GM12872 (cell line): ENCODE measurements around the gene KDM3A.

Source experiments
- TF ChIP-seq, protein P1 (sequence below): IDR thresholded peaks from 3 replicates; pipeline ENCODE4 v1.5.1; 2011; ENCODE audit warnings: low read depth, mild to moderate bottlenecking, low read length, moderate library complexity; ENCODE audit not compliant: insufficient read depth

Gene KDM3A

DNA sequence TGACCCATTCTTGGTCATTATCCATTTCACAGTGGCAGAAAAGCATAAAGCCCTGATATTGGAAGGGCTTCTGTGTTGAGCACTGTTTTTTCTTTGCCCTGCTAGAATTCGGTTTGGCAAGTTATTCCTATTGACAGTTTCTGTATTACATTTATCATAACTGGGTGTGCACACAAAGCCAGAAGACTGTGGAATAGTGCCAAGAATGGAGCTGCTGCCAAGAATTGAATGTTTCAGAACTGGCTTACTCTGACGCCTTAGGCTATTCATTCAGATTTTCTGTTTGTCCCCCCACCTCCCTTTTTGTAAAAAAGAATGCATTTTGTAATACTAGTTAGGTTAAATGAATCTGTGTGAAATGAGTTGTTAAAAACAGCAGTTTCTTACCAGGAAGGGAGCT lies 12.7 kb downstream of the KDM3A start:
- TF ChIP-seq, protein P1, sequence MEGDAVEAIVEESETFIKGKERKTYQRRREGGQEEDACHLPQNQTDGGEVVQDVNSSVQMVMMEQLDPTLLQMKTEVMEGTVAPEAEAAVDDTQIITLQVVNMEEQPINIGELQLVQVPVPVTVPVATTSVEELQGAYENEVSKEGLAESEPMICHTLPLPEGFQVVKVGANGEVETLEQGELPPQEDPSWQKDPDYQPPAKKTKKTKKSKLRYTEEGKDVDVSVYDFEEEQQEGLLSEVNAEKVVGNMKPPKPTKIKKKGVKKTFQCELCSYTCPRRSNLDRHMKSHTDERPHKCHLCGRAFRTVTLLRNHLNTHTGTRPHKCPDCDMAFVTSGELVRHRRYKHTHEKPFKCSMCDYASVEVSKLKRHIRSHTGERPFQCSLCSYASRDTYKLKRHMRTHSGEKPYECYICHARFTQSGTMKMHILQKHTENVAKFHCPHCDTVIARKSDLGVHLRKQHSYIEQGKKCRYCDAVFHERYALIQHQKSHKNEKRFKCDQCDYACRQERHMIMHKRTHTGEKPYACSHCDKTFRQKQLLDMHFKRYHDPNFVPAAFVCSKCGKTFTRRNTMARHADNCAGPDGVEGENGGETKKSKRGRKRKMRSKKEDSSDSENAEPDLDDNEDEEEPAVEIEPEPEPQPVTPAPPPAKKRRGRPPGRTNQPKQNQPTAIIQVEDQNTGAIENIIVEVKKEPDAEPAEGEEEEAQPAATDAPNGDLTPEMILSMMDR: no peak

DNA sequence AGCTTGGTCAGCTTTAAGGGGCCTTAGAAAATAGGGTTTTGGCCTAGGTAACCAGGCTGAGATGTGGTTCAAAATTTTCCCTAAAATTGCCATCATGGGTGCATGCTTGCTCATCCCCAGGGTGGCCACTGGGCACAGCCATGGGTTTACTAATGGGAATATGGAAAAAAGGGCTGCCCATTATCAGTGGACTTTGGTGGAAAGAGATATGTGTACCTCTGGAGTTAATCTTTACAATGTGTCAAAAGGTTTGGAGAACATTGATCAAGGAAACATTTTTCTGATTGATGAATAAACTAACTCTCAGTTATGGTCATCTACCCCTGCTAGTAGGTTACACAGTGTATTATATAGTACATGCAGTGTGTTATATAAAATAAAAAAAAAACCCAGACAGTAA lies 13.1 kb downstream of the KDM3A start:
- TF ChIP-seq, protein P1: no peak

DNA sequence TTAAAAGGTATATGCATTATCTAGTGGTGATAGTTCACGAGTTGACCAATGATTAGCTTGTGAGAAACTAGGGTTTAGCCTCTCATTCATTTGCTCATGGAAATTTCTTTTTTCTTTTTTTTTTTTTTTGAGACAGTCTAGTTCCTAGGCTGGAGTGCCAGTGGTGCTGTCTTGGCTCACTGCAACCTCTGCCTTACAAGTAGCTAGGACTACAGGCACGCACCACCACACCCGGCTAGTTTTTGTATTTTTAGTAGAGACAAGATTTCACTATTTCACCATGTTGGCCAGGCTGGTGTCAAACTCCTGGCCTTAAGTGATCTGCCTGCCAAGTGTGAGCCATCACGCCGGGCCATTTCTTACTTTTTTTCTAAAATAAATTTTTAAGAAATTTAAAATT lies 14.0 kb downstream of the KDM3A start:
- TF ChIP-seq, protein P1: no peak

DNA sequence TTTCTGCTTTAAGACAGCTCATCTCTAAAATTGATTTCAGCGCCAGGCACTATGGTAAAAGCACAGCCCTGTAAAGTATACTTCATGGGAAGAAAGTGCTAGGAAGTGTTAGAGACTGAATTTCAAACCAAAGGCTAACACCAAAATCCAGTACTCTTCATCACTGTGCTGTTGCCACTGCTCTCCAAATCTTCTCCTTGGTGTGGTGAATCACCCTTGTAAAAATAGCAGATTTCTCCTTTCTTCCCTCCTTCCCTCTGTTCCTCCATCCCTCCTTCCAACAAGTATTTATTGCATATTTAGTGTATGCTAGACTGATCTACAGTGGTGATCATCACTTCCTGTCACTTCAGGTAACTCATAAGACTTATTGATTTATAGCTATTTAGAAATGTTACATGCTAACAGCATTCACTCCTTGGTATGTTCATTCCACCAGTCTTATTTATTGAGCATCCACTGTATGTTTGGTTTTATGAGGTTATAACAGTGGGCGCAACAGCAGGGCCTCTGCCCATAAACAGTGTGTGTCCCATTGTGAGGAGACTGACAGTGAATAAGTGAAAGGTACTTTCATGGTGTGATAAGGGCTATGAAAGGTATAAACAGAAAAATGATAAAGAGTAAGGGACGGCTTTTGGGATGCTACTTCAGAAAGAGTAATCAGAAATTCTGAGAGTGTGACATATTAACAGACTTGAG lies 20.0 kb downstream of the KDM3A start:
- TF ChIP-seq, protein P1: no peak

DNA sequence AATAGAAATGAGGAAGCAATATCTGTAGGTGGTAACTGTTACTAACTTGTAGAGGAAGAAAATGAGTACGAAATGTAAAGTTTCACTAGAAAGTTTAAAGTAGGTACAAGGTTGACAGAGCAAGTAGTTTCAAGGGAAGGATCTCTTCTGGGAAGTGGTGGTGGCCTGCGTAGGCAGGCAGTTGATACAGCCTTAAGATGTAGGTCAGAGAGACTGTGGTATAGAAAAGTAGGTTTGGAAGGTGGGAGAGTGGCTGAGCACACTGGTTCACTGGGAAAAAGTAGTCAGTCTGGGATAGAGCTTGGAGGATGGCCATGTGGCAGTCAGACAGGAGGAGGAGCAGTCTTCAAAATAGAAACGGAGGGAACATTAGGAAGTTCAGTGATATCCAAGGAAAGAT lies 23.5 kb downstream of the KDM3A start:
- TF ChIP-seq, protein P1: no peak

DNA sequence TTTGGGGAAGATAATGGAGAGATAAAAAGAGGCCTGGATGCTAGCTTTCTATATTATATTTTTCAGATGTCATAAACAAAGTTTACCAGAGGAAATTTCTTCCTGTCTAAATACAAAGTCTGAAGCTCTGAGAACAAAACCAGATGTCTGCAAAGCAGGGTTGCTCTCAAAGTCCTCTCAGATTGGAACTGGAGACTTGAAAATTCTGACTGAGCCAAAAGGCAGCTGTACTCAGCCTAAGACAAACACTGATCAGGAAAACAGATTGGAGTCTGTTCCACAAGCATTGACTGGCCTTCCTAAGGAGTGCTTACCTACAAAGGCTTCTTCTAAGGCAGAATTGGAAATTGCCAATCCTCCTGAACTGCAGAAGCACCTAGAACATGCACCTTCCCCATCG lies 25.1 kb downstream of the KDM3A start:
- TF ChIP-seq, protein P1: no peak

DNA sequence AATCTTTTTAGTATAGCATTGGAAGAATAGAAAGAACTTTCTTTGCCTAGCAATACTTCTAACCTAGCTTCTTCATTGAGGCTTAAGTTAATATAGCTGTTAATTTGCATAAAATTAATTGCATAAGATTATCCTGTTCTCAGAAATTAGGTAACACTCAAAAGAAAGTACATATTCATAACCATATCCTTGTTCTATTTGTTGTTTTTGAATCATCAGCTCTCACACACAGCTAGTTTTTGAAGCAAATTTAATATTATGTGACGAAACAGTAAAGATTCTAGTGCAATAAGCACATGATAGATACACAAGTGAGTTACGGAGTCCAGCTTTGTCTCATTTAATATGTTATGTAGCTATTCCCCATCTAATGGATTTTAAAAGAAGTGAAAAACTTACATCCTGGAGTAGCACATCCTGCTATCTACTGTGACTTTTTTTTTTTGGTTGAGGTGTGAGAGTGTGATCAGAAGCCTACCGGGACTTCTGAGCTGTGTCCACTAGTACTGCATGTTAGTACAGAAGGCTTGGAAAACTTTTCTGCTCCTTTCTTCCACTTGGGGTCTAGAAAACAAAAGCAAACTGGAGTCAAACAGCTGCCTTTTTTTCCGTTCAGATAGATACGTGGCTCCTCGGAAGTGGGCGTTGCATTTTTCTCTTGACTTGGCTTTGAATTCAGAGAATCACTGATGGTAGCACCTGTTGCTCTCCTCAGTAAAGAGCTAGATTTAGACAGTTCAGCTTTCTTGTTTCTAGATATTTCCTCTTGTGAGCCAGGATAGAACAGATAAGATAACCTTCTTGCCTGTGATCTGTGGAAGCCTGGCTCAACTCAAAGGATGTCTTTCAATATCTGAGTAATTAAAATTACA lies 27.2 kb downstream of the KDM3A start:
- TF ChIP-seq, protein P1: no peak
